Activated T-cell treated with anti-CD3 and anti-CD28 coated beads for 1 hour (primary cell): ENCODE data around the gene TMEM63B.
A peak's percentile ranks its signal among the peaks of the same experiment; 100 is the strongest.
"Not testable (repeated sequence)": the region's sequence is repeated elsewhere in the genome, so short reads cannot be mapped to it uniquely, and the experiment has no call there.

ENCODE experiments used
- DNase-seq: peaks from one replicate; pipeline ENCODE4 v3.0.0-alpha.2; 2020; ENCODE audit warnings: low read depth

Gene TMEM63B

DNA sequence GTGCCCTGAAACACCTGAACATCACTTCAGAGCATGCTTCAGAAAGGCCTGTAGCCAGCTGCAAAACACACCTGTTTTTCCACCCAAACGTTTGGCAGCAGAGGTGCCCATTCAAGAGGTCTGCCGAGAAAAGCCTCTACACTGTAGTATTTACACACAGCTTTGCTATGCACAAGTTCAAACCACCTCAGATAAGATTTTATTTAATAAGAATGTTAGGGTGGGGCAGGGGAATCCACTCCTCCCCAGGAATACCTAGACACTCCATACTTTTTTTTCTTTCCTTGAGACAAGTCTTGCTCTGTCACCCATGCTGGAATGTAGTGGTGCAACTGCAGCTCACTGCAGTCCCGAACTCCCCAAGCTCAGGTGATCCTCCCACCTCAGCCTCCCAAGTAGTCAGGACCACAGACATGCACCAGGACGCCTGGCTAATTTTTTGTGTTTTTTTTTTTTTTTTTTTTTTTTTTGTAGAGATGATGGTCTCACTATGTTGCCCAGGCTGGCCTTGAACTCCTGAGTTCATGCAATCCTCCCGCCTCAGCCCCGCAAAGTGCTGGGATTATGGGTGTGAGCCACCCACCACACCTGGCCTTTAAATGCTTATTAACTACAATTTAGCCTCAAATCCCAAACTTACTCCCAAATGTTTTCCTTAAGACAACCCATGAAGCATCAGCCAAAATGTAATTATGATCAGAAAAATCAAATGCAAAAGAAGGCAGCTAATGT is 9.8 kb upstream of the TMEM63B start:
- no peak for DNase-seq

DNA sequence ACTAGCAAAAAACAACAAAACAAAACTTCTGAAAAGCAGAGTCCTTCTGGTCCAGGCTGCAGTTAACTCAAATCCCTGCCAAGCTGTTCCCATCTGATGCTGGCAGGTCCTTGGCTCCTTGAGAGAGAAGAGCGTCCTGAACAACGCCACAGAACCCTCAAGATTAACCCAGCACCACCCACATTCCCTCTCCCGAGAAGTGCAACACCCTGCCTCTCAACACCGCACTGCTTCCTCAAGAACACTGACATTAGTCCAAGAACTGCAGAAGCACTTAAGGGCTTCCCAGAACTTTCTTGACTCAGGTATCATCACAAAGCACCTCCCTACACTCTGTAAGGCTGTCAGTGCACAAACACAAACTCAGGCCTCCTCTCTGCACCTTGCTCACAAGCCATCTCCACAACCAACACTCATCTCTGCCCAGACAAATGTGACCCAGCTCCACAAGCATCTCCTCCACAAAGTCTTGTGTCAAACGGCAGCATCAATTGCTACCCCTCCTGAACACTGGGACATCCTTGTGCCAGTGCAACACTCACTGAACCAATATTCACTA is 7.6 kb upstream of the TMEM63B start:
- DNase-seq, result no peak

DNA sequence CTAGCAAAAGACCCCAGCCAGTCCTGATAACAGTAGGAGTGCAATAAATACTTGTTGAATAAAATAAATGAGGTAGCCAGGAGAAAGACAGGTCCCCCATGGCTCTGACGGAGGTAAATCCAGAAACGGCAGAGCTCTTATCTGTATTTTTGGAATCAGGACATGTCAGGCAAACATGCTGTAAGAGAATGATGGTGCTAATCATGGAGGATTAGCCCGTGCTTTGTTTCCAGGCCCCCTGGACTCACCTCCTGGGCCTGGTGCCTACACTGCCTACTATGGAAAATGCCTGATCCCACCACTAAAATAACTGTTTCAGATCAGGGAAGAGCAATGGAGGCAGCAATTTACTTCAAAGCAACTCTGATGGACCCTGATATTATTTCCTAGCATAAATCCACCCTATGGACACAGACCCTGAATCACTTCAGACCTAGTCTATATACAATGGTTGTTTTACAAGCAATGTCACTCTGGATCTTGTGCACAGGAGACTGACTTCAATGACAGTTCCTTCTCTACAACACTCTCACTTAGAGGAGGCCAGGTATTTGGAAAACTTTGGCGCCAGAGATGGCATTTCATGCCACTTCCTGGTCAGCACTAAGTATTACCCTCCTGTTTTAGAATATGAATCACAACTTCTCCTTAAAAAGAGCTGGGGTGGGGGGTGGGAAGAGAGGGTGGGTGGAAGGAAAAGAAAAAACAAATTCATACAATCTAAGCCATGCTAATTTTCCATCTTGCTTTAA is 6.5 kb upstream of the TMEM63B start:
- DNase-seq, result no peak

DNA sequence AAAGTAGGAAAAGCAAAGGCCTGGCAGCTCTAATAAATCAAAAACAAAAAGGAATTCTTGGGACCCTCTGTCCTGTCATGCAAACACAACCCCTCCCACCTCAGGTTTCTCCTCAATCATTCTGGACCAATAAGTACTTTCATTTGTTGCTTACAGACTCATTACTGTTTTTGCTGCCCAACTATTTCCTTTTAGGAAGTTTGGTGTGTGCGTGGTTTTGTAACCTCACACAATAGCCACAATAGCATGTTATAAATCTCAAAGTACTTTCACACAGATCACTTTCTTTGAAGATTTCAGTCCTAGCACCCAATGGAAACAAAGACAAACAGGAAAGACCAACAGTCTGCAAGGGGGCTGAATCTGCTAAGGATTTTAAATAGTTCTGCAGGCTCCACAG is 4.6 kb upstream of the TMEM63B start:
- DNase-seq, result no peak

DNA sequence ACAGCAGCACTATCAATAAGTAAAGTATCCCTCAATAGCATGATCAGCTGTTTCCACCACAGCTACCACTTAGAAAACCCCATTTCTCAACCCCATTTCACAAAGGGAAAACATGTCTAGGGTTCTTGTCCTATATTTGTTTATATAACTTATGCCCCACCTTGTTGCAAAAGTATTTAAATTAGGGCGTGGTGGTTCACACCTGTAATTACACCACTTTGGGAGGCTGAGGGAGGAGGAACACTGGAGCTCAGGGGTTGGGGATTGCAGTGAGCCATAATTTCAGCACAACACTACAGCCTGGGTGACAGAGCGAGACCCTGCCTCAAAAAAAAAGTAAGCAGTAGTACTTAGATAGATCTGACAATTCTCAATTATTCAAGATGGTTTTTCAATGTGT is 3.8 kb upstream of the TMEM63B start:
- no peak for DNase-seq

DNA sequence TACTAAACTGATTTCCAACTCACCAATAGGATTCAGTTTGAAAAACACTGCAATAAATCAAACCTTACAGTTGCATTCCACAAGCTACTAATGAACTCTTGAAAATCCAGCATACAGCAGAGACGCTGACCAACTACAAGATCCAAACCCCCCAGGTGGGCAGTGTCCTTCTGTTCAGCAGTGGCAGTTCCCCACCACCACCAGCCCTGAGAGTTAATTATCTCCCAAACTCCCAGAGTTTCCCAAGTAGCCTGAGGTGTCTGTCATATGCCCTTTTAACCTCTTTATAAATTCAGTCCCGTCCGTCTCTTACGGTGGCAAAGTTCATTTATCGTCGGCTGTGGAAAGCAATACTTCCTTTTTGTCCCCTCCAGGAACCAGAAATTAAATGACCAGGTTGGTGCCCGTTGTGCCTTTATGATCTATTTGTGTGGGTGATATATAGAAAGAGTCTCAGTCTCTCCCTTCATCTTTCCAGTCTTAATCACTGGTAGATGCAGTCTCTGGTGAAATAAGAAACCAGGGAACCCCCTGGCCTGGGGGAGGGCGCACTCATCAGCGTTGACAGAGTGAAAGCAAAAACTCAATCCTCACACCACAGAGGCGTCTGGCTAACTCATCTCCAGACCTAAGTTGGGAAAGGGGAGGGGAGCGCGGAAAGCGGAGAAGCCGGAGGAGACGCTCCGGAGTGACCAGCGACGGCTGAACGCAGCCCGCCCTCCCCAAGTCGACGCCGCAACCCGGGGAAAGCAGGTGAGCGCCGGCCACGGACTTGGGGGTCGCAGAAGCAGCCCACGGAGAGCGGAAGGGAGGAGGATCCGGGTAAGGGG is 819 bp upstream of the TMEM63B start:
- DNase-seq, result peak; percentile 53

DNA sequence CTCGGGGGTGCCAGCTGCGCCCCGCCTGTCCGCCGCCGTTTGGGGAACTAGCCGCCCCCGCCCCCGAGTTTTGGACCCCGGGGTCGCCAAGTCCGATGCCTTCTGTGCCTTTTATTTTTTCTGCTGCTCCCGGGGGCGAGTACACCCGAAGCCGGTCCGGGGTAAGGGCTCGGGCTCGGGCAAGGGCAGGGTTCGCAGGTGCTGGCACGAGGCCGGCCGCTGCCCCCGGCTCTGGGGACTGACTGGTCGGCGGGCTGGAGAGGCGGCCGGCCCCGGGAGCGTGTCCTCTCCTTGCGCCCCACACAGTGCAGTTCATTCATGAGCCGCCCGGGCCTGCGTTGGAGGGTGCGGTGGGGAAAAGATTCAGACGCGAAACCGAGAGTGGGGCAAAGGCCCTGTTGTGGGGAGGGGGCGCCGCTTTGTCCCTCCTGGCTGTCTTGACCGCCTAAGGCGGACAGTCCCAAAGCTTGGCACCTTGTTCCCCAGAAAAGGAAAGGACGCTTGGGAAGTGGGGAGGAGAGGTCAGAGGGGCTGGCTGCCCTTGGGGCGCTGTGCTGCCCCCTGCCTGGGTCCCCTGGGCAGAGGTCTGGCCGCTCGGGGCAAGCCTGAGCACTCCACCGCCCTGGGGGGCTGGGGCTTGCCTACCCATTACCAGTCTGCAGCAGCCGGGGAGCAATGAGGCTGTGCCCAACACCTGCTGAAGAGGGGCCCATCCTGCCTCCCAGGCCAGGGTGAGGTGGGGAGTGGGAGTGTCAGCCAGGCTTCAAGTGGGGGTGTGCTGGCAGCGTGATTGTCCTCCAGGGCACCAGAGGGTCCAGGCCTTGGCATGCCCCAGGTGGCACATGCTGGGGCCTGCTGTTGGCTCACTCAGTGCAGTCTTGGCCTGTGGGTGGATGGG is 915 bp downstream of the TMEM63B start:
- DNase-seq, result no peak

DNA sequence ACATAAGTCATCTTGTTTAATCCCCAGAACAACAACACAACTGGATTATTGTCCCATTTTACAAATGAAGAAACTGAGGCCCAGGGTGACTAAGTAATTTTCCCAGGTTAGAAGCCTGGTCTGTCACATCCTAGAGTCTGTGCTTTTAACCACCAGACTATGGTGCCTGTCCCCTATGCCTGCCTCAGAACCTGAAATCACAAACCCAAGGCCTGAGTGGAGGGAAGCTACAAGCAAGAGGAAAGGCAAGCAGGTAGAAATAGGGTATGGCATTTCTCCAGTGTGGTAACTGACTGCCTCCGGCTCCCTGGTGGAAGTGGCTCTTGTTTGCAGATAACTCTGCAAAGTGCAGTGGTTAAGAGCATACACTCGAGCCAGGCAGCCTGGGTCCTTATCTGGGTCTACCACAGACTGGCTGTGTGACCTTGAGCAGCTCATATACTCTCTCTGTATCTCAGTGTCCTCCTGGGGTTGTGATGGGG is 2.5 kb downstream of the TMEM63B start:
- DNase-seq, result no peak

DNA sequence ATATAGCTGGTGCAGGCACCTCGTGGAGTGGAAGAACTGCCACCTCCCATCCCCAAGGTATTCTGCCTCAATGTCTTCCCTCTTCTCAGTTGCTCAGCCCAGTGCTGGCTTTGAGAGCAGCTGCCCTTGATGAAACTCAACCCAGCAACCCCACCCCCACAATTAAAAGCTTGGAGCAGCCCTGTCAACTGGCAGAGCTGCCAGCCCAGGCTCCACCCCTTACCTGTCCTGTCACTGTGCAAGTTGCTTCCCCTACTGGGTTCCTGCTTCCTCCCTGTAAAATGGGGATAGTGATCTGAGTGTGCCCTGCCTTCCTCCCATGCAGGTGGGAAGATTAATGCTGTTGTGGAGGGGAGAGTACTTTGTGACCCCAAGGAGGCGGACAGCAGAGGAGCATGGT is 4.5 kb downstream of the TMEM63B start:
- DNase-seq, result no peak

DNA sequence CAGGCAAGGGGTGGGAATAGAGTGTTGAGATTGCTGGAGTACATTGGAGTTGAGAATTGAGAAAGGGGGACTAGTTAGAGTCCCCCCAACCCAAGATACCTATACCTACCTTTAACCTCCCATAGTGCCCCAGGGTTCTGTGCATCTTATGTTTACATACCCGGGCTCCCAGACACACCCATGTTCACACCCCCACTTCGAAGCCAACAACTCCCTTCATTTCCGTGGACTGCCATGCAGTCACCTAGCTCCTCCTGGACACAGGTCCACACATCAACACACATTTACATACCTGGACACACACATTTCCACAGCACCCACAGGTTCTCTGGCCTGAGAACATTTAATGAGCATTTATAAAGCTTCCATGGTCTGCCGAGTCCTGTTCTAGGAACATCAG is 5.1 kb downstream of the TMEM63B start:
- DNase-seq, result no peak

DNA sequence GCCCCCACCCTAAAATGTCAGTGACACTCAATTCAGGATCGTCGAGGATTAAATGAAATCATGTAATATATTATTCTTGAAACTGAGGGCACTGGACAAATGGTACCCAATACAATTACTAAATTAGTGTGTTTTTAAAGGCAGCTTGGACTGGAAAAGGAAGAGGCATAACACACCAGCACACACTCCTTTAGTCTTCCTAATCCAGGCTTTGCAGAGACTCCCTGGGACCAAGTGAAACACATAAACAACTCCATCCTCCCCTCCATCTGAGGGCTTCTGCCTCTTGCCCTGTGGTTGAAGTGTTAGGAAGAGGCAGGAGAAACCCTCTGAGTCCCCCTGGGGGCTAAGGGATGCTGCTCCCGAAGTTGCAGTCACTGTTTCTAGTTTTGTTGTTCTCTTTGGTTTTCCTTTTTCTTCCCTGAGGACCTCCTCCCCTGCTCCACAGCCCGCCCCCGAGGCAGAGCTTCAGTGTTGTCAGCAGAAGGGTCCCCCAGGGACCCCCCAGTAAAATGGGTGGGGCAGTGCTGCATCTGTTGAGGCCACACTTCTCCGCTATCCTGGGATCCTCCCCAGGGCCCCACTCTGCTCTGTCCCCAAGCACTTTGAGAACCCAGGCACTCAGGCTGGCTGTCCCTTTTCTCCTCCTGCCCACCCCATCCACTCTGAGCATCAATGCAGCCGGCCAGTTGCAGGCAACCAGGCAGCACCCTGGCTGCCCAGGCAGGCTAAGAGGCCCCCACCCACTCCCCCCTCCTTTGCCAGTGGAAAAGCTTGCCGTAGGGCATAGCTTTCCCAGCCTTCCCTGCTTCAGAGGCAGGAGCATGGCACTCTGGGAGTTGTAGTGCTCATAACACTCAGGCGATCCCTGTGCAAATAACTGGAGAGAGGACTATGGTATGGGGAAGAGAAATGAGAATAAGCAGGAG is 5.9 kb downstream of the TMEM63B start:
- no peak for DNase-seq

DNA sequence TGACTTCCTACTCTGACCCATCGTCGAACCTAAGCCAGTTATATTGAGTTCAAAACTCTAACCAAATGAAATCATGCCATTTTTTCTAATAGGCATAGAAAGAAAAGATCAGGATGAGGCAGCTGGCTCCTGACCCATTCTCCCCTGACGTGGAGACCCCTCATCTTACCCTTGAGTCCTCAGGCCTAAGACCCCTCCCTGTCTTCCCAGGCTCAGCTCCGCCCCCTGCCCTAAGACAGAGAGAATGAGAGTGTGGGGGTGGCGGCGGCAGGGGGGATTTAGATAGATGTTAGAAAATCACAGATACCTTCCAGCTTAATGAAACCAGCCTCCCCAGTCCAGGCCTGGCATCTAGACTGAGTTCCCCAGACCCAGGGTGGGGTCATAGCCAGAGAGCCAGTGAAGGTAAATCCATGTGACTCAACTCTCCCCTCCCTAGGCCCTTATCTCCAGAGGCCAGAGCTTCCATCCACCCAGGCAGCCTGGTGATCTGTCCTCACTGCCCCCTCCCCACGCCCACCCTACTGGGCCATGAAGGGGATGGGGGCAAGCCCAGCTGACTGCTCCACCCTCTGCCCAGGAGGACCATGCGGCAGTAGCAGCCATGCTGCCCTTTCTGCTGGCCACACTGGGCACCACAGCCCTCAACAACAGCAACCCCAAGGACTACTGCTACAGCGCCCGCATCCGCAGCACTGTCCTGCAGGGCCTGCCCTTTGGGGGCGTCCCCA is 6.8 kb downstream of the TMEM63B start:
- no peak for DNase-seq

DNA sequence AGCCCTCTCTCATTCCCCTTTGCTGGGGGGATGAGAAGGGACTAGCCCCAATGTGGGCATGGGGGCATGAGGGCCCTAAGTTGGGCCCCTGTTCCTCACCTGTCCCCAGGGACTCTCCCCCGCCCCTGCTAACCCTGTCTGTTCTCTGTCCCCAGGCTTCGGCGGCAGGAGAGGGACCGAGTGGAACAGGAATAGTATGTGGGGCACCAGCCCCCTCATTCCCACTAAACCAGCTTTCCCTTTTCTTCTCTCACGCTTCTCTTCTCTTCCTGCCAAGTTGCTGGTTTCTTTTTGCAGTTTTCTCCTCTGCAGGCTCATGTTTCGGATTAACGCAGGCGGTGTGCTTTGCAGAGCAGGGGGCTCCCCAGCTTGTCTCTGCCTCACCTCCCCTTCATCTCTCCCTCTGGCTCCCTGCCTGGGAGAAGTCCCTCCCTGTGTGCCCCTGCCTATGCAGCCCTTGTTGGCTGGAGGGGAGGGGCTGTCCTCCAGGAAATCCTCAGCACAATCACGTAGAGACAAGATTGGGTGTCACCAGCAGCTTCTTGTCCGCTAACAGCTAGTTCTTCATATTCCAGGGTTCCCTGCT is 7.9 kb downstream of the TMEM63B start:
- no peak for DNase-seq

DNA sequence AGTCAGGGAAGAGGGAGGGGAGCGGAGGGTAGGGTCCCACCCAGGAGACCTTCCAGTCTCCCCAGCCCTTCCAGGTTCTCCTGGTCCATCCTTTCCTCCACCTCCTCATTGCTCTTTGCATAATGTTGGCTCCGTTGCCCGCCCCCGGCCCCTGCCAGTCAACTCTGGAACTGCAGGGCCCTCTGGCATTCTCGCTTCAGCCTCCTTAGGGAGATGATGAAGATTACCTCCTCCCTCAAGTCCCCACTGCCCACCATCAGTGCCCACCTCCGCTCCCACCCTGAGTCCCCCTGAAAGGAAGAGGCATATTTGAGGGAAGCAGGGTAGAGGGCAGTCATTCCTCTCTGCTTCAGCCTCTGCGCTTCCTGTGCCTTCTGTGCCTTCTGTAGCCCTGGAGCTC is 8.5 kb downstream of the TMEM63B start:
- DNase-seq, result no peak

DNA sequence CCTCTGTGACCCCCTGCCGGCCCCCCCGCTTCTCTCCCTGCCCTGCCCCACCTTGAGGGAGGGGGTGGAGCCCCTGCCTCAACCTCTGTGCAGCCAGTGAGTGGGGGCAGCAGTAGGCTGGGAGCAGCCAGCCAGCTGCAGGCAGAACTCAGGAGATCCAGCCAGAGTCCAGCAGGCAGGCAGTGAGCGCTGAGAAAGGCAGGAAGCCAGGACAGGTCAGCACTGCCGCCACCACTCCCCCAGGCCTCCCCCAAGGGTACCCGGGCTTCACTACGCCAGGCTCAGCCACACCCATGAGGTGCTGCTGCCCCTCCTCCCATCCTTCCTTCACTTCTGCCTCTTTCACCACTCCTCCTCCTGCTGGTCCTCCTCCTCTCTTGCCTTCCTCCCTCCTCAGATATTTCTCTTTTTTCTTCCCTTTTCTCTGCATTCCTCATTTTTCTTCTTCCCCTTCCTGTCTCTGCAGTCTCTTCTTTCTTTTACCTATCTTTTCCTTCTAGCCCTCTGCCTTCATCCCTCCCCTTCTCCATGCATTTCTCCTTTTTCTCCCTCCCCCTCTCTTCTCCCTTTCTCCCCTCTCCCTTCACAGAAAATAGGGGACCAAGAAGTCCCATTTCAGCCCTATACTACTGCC is 11.5 kb downstream of the TMEM63B start:
- DNase-seq, result no peak

DNA sequence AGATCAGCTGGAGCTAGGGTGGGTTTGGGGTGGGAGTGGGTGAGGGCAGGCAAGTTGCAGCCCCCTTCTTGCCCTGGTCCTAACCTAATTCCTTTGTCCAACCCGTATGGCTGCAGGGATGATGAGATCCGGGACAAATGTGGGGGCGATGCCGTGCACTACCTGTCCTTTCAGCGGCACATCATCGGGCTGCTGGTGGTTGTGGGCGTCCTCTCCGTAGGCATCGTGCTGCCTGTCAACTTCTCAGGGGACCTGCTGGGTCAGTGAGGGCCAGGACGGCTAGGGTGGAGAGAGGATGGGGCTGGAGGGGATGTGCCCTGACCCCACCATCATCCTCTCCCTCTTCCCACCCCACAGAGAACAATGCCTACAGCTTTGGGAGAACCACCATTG is 12.0 kb downstream of the TMEM63B start:
- DNase-seq, result no peak

DNA sequence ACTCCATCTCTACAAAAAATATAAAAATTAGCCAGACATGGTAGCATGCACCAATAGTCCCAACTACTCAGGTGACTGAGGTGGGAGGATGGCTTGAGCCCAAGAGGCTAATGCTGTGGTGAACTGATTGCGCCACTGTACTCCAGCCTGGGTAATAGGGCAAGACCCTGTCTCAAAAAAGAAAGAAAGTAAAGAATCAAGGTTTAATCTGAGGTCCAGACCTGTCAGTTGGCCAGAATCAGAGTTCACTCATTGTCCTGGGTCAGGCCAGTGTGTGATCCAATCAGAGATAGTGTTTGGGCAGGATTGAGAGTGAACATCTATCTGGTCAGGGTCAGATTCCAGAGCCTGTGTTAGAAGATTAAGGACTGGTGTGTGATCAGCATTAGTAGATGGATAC is 15.5 kb downstream of the TMEM63B start:
- no peak for DNase-seq

DNA sequence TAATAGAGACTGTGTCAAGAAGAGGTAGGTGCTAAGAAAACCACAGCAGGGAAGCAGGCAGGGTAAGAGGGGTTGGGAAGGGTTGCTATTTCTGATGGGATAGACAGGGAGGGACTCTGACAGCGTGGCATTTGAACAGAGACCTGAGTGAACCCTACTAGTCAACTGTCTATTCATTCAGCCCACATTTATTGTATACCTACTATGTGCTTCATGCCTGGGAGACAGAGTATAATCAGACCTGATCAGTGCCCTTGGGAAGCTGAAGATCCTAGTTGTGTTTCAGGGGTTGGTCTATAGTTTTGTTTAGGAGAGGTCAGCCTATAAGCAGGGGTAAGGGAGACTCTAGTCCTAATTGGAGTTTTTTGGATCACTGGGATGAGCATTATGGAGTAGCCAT is 16.4 kb downstream of the TMEM63B start:
- no peak for DNase-seq

DNA sequence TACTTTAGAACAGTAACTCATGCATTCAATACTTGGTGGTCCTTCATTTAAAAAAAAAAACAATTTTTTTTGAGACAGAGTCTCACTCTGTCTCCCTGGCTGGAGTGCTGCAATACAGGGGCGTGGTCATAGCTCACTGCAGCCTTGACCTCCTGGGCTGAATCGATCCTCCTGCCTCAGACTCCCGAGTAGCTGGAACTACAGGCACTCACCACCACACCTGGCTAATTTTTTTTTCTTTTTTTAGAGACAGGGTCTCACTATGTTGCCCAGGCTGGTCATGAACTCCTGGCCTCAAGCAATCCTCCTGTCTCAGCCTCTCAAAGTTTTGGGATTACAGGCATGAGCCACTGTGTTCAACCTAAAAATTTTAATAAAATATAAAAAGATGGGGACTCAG is 17.2 kb downstream of the TMEM63B start:
- DNase-seq, result not testable (repeated sequence)
